RCC 7860 (cell line): Measurements from ENCODE around the gene OR5AU1.
"Not testable (repeated sequence)": the region's sequence is repeated elsewhere in the genome, so short reads cannot be mapped to it uniquely, and the experiment has no call there.

ENCODE experiments used
- DNase-seq: peaks from one replicate; pipeline ENCODE4 v3.0.0-alpha.2; 2015; ENCODE audit warnings: low spot score
- FAIRE-seq: peaks from 2 replicates; lab custom pipeline; 2012; peaks lifted over from hg19 to GRCh38; lab: Jason Lieb, UNC

Gene OR5AU1

DNA sequence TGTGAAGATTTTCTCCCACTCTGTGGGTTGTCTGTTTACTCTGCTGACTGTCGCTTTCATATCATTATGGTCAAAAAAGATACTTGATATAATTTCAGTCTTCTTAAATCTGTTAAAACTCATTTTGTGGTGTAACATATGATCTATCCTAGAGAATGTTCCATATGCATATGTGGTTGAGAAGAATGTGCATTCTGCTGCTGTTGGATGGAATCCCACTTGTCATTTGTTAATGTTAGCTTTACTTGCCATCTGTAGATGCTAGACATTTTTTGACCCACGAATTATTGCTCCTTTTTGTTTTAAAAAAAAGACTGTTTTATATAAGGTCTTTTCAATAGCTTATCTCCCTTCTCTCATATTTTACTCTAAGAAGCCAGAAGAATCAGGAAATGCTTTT, 26.3 kb upstream of the OR5AU1 start:
- no peak for FAIRE-seq
- no peak for DNase-seq

- DNase-seq (no peak), FAIRE-seq (no peak)
Observed at GRCh38 chr14:21171128-21171527, 15.3 kb upstream of the OR5AU1 start.

DNA sequence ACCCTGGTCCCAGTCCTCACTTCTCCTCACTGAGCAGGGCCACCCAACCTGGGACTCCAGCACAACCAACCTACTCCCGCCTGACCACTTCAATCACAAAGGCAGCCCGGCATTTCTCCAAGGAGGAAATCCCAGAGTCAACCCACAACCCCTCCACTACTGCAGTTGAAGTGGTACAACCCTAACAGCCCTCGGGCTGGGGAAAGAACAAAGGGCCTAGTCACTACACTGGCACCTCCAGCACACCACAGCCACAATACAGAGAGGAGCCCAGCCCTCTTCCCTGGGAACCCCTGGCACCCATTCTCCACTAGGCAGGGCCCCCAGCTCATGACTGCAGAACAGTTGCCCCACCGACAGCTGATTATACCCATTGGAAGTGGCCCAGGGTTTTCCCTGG, 13.7 kb upstream of the OR5AU1 start:
- FAIRE-seq (no peak), DNase-seq (no peak)

DNA sequence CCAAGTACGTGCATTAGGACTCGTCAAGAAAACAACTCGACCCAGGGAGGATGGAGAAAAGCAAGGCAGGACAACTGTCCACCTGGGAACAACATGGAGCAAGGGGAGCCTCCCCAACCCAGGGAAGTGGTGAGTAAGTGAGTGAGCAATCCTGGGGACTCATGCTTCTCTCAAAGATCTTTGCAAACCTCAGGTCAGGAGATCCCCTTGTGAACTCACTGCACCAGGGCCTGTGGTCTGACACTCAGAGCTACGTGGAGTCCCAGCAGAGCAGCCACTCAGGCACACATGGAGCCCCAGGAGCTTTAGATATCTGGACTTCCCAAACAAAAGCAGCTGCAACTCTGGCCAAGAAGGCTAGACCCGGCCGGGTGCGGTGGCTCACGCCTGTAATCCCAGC, 12.2 kb upstream of the OR5AU1 start:
- no peak for FAIRE-seq

GRCh38 chr14:21165670-21166069, 9.8 kb upstream of the OR5AU1 start:
- FAIRE-seq, DNase-seq: not testable (repeated sequence)

More for the DNA sequence above, 12.2 kb upstream of the OR5AU1 start:
- peak; percentile 12 for DNase-seq

GRCh38 chr14:21165002-21165605, 9.2 kb upstream of the OR5AU1 start:
- FAIRE-seq, DNase-seq: not testable (repeated sequence)

DNA sequence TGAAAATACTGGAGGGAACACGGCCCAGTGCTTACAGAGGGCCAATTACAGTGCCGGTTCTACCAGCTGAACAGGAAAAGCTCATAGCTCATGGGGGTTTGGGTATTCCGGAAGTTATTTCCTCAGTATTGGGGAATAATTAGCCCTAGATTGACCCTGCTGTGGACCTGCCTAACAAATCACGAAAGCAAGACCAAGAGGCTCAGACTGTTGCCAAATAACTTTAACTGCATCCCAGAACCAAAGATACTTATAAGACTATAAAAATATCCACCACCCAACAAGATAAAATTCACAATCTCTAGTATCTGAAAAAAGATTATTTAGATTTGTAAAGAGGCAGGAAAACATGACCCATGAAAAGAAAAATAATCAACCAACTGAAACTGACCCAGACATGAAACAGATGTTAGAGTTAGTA, 8.0 kb upstream of the OR5AU1 start:
- DNase-seq (no peak), FAIRE-seq (no peak)

DNA sequence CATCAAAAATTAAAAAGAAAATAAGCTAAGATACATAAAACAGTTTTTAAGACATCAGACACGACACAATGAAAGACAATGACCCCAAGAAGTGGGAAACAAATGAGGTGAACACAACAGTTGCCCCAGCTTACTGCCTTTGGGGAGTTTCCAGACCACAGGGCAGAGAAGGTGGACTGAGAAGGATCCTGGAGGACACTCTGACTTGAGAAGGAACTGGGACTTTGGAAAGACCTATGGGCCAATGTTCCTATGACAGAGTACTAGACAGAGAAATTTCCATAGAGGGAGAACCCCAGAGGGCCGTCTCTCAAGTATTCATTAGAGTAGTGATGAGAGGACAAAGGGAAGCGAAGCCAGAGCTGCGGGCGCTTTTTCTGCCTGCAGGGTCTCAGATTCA, 6.2 kb upstream of the OR5AU1 start:
- DNase-seq (no peak), FAIRE-seq (no peak)

DNA sequence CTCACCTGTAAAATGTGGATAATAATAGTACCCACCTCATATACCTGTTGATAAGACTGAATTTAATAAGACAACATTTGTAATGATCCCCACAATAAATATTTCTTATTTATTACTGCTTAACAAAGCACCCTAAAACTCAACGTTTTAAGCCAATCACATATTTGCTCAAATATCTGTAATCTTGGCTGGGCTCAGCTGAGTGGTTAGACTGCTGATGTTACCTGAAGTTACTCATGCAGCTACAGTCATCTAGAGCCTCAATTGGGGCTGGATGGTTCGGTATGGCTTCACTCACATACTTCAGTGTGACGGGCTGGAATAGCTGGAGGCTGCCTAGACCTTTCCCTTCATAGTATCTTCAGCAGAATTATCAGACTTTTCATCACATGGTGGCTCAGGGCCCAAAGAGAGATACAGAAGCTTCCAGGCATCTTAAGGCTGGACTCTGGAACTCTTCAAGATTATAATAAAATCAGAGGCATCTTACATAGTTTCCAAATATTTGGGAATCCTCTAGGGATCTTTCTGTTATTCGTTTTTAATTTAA, 4.3 kb upstream of the OR5AU1 start:
- no peak for DNase-seq
- no peak for FAIRE-seq

DNA sequence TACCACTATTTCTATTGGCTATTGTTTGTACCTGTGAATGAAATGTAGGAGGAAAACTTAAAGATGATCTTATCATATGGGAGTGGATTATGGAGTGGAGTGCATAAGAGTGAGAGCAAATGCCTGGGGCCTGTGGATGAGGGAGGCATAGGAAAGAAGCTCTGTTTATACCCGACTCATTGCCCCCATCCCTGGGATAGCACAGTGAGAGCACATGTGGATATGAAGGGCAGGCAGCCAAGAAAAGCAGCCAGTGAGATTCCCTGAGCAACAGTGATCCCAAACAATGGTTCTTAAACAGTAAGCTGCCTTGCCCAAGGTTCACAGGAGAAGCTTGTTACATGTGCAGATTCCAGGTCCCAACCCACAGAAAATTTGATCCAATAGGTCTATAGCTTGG, 2.3 kb upstream of the OR5AU1 start:
- not testable (repeated sequence) for FAIRE-seq, DNase-seq

GRCh38 chr14:21149641-21150367, 6.1 kb downstream of the OR5AU1 start:
- DNase-seq = no peak
- FAIRE-seq = no peak

DNA sequence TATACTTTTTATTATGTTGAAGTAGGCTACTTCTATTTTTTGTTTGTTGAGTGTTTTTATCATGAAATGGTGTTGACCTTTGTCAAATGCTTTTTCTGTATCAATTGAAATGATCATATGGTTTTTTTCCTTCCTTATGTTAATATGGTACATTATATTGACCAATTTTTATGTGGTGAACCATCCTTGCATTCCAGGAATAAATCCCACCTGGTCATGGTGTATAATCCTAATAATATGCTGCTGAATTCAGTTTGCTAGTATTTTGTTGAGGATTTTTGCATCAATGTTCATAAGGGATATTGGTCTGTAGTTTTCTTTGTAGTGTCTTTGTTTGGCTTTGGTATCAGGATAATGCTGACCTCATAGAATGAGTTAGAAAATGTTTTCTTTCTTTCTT, 10.4 kb downstream of the OR5AU1 start:
- FAIRE-seq = no peak
- no peak for DNase-seq

DNA sequence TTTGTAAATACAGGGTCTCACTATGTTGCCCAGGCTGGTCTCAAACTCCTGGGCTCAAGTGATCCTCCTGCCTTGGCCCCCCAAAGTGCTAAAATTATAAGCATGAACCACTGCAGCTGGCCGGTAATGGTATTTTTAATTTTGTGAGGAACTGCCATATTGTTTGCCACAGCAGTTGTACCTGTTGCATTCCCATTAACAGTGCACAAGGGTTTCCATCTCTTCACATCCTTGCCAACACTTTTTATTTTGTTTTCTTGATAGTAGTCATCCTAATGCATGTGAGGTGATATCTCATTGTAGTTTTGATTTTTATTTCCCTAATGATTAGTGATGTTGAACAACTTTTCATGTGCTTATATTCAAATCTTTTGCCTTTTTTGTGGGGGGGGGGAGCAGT, 13.5 kb downstream of the OR5AU1 start:
- DNase-seq (no peak), FAIRE-seq (no peak)

- DNase-seq (peak; percentile 27), FAIRE-seq (no peak)
Observed at GRCh38 chr14:21136024-21136423, 19.8 kb downstream of the OR5AU1 start.

DNA sequence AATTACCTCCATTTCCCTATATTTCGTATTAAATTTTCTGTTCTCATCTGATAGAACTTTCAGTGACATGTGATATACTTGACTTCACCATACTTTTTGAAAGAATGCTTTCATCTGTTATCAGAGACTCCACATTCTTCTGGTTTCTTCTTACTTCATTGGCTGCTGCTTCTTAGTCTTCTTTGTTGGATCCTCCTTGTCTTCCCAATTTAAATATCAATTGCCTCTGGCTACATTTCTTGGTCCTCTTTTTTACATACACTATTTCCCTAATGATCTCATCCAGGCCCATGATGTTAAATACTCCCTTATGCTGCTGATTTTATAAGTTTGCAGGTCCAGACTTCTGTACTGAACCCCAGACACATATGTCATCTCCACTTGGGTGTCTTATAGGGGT, 22.0 kb downstream of the OR5AU1 start:
- FAIRE-seq = no peak
- no peak for DNase-seq

- FAIRE-seq = no peak
Observed at GRCh38 chr14:21123429-21123828, 32.4 kb downstream of the OR5AU1 start.

GRCh38 chr14:21121122-21121521, 34.7 kb downstream of the OR5AU1 start:
- DNase-seq (no peak), FAIRE-seq (no peak)

More at GRCh38 chr14:21123429-21123828, 32.4 kb downstream of the OR5AU1 start:
- DNase-seq = no peak

DNA sequence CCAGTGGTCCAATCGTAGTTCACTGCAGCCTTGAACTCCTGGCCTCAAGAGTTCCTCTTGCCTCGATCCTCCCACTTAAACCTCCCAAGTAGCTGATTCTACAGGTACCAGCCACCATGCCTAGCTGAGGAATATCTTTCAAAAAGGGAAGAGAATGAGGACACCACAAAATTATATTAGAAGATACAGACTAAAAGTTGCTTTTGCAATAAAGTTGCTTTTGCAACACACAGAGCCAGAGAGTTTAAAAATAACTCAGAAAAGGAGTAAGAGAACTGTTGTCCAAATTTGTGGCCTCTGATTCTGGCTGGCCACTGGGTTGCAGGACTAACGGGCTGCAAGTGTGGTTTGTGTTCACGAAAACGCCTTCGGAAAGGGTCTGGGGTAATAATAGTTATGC, 35.2 kb downstream of the OR5AU1 start:
- FAIRE-seq (no peak), DNase-seq (no peak)

DNA sequence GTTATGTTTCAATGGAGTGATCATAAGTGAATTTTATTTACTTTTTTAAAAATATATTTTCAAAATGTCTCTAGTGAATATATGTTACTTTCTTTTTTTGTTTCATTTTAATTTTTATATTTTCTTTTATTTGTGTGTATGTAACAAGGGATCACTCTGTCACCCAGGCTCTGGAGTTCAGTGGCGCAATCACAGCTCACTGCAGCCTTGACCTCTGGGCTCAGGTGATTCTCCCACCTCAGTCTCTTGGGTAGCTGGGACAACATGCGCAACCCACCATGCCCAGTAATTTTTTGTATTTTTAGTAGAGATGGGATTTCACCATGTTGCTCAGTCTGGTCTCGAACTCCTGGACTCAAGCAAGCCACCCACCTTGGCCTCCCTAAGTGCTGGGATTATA, 36.9 kb downstream of the OR5AU1 start:
- FAIRE-seq (no peak), DNase-seq (no peak)

DNA sequence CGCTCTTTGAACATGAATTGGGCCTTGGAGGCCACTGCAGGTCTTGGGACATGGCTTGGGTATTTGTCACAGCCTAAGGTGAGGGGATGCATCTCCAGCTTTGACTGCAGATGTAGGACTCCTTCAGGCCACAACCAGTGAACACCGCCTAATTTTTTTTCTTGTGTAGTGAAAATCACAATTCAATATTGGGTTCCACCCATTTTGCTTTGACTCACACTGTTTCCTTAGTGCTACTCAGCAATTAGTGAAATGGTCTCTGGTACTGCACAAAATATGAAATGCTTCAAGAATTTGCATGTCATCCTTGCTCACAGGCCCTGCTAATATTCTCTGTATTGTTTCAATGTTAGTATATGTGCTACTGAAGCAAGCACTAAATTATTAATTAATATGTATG, 42.5 kb downstream of the OR5AU1 start:
- no peak for FAIRE-seq
- no peak for DNase-seq

DNA sequence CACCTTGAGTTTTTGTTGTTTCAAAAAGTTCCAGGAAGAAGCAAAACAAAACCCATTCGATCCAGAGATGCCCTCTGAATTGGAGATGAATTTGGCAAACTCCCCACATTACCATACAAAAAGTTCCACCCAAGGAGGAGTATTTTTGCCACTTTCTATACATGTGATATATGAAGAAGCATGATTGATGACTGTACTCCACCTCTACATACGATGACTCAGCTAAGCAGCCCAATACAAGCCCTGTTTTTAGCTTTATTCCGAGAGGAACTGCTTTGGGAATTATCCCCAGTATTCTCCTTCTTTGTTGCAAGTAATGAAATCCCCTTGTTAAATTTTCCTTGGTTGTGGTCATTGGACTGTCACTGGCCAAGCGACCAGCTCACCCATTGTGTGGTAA, 43.6 kb downstream of the OR5AU1 start:
- no peak for FAIRE-seq
- no peak for DNase-seq

GRCh38 chr14:21109377-21110138, 46.3 kb downstream of the OR5AU1 start:
- FAIRE-seq (no peak), DNase-seq (no peak)
